WTC11 (cell line): ENCODE results near the gene MCOLN3. TPM values are rescaled to one million over a fixed set of nuclear protein-coding genes. Genes with fewer than 3 reads are reported as not detected.

Experiments used
- ATAC-seq: fragments of 200-7000 bp; cut with Tn5 transposase; 2 replicates; pipeline ENCODE4 v1.10.0; 2021; ENCODE audit warnings: mild to moderate bottlenecking, moderate library complexity
- CTCF ChIA-PET: fragments of 300-600 bp; sonication (Branson Sonifier 250); formaldehyde crosslinking; loops from one replicate; lab custom pipeline; 2021; ENCODE audit warnings: antibody characterized with exemption; lab: Charles Lee
- POLR2A ChIA-PET: fragments of 350-600 bp; sonication (Branson Sonifier 250); formaldehyde crosslinking; loops from one replicate; lab custom pipeline; 2021; ENCODE audit warnings: antibody characterized with exemption; lab: Charles Lee
- DNase-seq: peaks from one replicate; pipeline ENCODE4 v3.0.0; 2021; ENCODE audit warnings: low spot score
- H3K27ac Mint-ChIP-seq: 2 replicates; pipeline ENCODE4 v1.8.0; 2021; ENCODE audit warnings: mixed read lengths
- H3K27me3 Mint-ChIP-seq: 2 replicates; pipeline ENCODE4 v1.8.0; 2021; ENCODE audit warnings: low read depth, mild to moderate bottlenecking, moderate library complexity, mixed read lengths
- H3K36me3 Mint-ChIP-seq: 2 replicates; pipeline ENCODE4 v1.8.0; 2021; ENCODE audit warnings: mixed read lengths
- H3K4me1 Mint-ChIP-seq: 2 replicates; pipeline ENCODE4 v1.8.0; 2022; ENCODE audit warnings: mixed read lengths
- H3K4me3 Mint-ChIP-seq: 2 replicates; pipeline ENCODE4 v1.8.0; 2021; ENCODE audit warnings: mild to moderate bottlenecking, moderate library complexity, mixed read lengths
- H3K9me3 Mint-ChIP-seq: 2 replicates; pipeline ENCODE4 v1.8.0; 2021; ENCODE audit warnings: mixed read lengths
- AR ChIP-seq: fragments of 250-450 bp; sonication (Bioruptor Pico); IDR thresholded peaks from 2 replicates; pipeline ENCODE4 v1.9.0; 2021; ENCODE audit warnings: mild to moderate bottlenecking
- ATF2 ChIP-seq: sonication (generic); formaldehyde crosslinking; IDR thresholded peaks from 2 replicates; pipeline ENCODE4 v1.8.1; 2022; ENCODE audit warnings: low read depth, missing genetic modification reagents, borderline replicate concordance
- CREM ChIP-seq: sonication (generic); formaldehyde crosslinking; IDR thresholded peaks from 2 replicates; pipeline ENCODE4 v1.8.1; 2022; ENCODE audit warnings: mild to moderate bottlenecking, missing genetic modification reagents, moderate library complexity
- FOXK1 ChIP-seq: sonication (generic); formaldehyde crosslinking; IDR thresholded peaks from 2 replicates; pipeline ENCODE4 v1.8.0; 2022; ENCODE audit warnings: mild to moderate bottlenecking, moderate library complexity, missing genetic modification reagents
- FOXP1 ChIP-seq: sonication (generic); formaldehyde crosslinking; IDR thresholded peaks from 2 replicates; pipeline ENCODE4 v1.8.0; 2022; ENCODE audit warnings: missing genetic modification reagents, mild to moderate bottlenecking, moderate library complexity, borderline replicate concordance
- HMGXB4 ChIP-seq: sonication (generic); formaldehyde crosslinking; IDR thresholded peaks from 2 replicates; pipeline ENCODE4 v1.8.1; 2023; ENCODE audit warnings: mild to moderate bottlenecking, moderate library complexity, missing genetic modification reagents
- JAZF1 ChIP-seq: fragments of 250-450 bp; sonication (Bioruptor Pico); IDR thresholded peaks from 2 replicates; pipeline ENCODE4 v1.9.0; 2021; ENCODE audit warnings: moderate library complexity, mild to moderate bottlenecking, inconsistent platforms
- JUN ChIP-seq: sonication (generic); formaldehyde crosslinking; IDR thresholded peaks from 2 replicates; pipeline ENCODE4 v1.8.0; 2023; ENCODE audit warnings: mild to moderate bottlenecking, missing genetic modification reagents
- MYBL2 ChIP-seq: sonication (generic); formaldehyde crosslinking; IDR thresholded peaks from 2 replicates; pipeline ENCODE4 v1.8.1; 2023; ENCODE audit warnings: mild to moderate bottlenecking, moderate library complexity, missing genetic modification reagents
- OVOL2 ChIP-seq: fragments of 250-450 bp; sonication (Bioruptor Pico); IDR thresholded peaks from 2 replicates; pipeline ENCODE4 v1.9.0; 2021; ENCODE audit warnings: mild to moderate bottlenecking, borderline replicate concordance
- USF2 ChIP-seq: sonication (generic); formaldehyde crosslinking; IDR thresholded peaks from 2 replicates; pipeline ENCODE4 v1.8.1; 2023; ENCODE audit warnings: mild to moderate bottlenecking, missing genetic modification reagents, moderate library complexity
- ZNF396 ChIP-seq: fragments of 250-450 bp; sonication (Bioruptor Pico); IDR thresholded peaks from 2 replicates; pipeline ENCODE4 v1.8.0; 2021; ENCODE audit warnings: mild to moderate bottlenecking, moderate library complexity, borderline replicate concordance
- ZNF416 ChIP-seq: fragments of 250-450 bp; sonication (Bioruptor Pico); IDR thresholded peaks from 2 replicates; pipeline ENCODE4 v1.9.0; 2021; ENCODE audit warnings: mild to moderate bottlenecking, inconsistent platforms
- ZNF671 ChIP-seq: fragments of 250-450 bp; sonication (Bioruptor Pico); IDR thresholded peaks from 2 replicates; pipeline ENCODE4 v1.8.0; 2021; ENCODE audit warnings: mild to moderate bottlenecking
- total RNA-seq: library from RNA; stranded (reverse); gene quantifications from 3 replicates; pipeline ENCODE4 v1.2.3, GENCODE V29; 2021
- TF ChIP-seq, protein P1 (sequence below): sonication (generic); formaldehyde crosslinking; IDR thresholded peaks from 2 replicates; pipeline ENCODE4 v1.8.0; 2022; ENCODE audit warnings: mild to moderate bottlenecking, missing genetic modification reagents
- TF ChIP-seq, protein P2 (sequence below): sonication (generic); formaldehyde crosslinking; conservative IDR thresholded peaks from 2 replicates; pipeline ENCODE4 v1.8.1; 2022; ENCODE audit warnings: mild to moderate bottlenecking, missing genetic modification reagents
- TF ChIP-seq, protein P3 (sequence below): fragments of 250-450 bp; sonication (Bioruptor Pico); IDR thresholded peaks from 2 replicates; pipeline ENCODE4 v1.8.0; 2021; ENCODE audit warnings: mild to moderate bottlenecking
- TF ChIP-seq, protein P4 (sequence below): sonication (generic); formaldehyde crosslinking; IDR thresholded peaks from 2 replicates; pipeline ENCODE4 v1.8.1; 2022; ENCODE audit warnings: mild to moderate bottlenecking, moderate library complexity, missing genetic modification reagents

The MCOLN3 gene
- total RNA-seq, 1 experiment from 2014 or later = 6.4 TPM

DNA sequence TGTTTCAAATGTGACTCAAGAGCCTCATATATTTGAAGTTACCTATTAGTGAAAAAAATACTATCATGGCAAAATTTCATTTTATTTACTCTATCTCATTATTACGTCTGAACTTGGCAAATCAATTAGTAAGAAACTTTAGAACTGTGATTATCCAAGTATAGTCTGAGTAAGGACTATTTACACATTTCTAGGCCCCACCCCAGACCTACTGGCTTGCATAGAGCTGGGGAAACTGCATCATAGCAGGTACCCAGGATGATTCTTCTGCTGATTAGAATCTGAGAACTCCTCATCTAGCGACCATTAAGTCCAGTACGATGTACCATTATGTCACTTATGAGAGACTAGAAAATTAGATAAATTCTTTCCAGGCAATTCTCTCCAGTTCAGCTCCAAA is 20.1 kb downstream of the MCOLN3 start (continued):
- TF ChIP-seq HMGXB4 (CRISPR knock-in tag) (no peak), JAZF1 (CRISPR knock-in tag) (no peak), FOXK1 (no peak)
- TF ChIP-seq, protein P1, sequence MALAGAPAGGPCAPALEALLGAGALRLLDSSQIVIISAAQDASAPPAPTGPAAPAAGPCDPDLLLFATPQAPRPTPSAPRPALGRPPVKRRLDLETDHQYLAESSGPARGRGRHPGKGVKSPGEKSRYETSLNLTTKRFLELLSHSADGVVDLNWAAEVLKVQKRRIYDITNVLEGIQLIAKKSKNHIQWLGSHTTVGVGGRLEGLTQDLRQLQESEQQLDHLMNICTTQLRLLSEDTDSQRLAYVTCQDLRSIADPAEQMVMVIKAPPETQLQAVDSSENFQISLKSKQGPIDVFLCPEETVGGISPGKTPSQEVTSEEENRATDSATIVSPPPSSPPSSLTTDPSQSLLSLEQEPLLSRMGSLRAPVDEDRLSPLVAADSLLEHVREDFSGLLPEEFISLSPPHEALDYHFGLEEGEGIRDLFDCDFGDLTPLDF (CRISPR knock-in tag) = no peak

DNA sequence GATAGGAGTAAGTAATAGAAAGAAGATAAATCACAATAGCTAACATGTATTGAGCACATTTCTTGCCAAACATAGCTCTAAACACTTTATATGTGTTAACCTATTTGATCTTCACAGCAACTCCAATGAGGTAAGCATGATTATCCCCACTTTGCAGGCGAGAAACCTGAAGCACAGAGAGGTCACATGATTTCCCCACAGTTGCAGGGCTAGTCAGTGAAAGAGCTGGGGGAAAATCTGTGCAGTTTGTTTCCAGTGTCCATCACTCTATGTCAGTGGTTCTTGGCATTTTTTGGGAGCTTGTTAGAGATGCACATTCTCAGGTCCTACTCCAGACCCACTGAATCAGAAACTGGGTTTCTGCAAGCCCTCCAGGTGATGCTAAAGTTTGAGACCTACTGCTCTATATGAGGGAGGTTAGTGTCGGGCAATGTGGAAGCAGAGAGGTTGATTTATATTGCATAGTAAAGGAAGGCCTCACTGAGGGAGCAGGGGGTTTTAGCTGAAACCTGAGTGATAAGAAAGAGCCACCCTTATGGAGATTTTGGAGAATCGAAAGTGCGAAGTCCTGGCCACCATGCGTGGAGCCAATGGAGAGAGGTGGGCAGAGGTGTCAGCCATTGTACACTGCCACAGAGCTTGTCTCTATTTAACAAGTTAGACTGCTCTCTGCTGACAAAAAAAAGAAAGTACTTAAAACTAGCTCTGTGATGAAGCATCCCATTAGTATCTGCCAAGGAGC is 20.9 kb downstream of the MCOLN3 start:
- Mint-ChIP-seq H3K27ac (no peak overlapping the region), H3K4me1 (no peaks in the 10 kb centered on the region), H3K4me3 (no peak overlapping the region), H3K9me3 (no peaks in the 10 kb centered on the region), H3K36me3 (no peaks in the 10 kb centered on the region)
- peak; percentile 72 for ATAC-seq
- CTCF ChIA-PET = interaction anchor here (0.7 to 4.7 kb wide), 8 partner anchors 9 to 245 kb away, joined by 3 to 90 read pairs (median 4); partner anchors contain the start of gene MCOLN2
- POLR2A ChIA-PET = interaction anchor here (0.7 kb wide), 1 partner anchor 44 kb away, joined by 4 read pairs; no protein-coding TSS in a partner anchor
- TF ChIP-seq CREM (CRISPR knock-in tag) (no peak), FOXK1 (no peak), FOXP1 (CRISPR knock-in tag) (no peak), ZNF396 (CRISPR knock-in tag) (no peak)
- TF ChIP-seq, protein P2, sequence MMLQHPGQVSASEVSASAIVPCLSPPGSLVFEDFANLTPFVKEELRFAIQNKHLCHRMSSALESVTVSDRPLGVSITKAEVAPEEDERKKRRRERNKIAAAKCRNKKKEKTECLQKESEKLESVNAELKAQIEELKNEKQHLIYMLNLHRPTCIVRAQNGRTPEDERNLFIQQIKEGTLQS (CRISPR knock-in tag) = no peak
- TF ChIP-seq, protein P3, sequence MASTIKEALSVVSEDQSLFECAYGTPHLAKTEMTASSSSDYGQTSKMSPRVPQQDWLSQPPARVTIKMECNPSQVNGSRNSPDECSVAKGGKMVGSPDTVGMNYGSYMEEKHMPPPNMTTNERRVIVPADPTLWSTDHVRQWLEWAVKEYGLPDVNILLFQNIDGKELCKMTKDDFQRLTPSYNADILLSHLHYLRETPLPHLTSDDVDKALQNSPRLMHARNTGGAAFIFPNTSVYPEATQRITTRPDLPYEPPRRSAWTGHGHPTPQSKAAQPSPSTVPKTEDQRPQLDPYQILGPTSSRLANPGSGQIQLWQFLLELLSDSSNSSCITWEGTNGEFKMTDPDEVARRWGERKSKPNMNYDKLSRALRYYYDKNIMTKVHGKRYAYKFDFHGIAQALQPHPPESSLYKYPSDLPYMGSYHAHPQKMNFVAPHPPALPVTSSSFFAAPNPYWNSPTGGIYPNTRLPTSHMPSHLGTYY (CRISPR knock-in tag) = no peak
- TF ChIP-seq, all 79 proteins: peak for 0
- no peak for DNase-seq
- no peaks in the 10 kb centered on the region for H3K27me3 Mint-ChIP-seq

DNA sequence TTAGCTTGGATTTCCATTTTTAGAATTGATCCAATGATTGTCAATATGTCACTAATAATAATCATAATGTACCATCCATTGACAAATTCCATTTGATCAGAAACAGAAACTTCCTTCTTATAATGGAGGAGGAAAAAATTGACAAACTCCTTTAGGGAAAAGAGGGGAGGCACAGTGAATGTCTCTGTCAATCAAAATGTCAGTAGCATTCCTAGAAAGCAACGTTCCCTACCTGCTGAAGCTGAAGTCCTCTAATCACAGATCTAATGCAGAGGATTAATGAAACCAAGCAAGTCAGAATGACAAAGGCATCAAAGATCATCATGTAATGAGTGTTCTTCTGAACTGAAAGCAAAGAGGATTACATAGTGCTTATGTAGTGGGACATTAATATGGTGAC is 22.4 kb downstream of the MCOLN3 start:
- Mint-ChIP-seq H3K4me3 (no peak overlapping the region), H3K27me3 (no peaks in the 10 kb centered on the region), H3K4me1 (no peaks in the 10 kb centered on the region), H3K36me3 (no peaks in the 10 kb centered on the region), H3K9me3 (no peaks in the 10 kb centered on the region), H3K27ac (no peak overlapping the region)
- ChIA-PET CTCF (interaction anchor here (4.7 kb wide), 1 partner anchor 82 kb away, joined by 90 read pairs; no protein-coding TSS in a partner anchor), POLR2A (no interaction called here)
- DNase-seq = no peak
- ATAC-seq = no peak
- no peak for TF ChIP-seq AR (CRISPR knock-in tag)
- no peak for TF ChIP-seq USF2
- no peak for TF ChIP-seq MYBL2
- TF ChIP-seq JUN (CRISPR knock-in tag) = no peak
- no peak for TF ChIP-seq ZNF416
- TF ChIP-seq, protein P4, sequence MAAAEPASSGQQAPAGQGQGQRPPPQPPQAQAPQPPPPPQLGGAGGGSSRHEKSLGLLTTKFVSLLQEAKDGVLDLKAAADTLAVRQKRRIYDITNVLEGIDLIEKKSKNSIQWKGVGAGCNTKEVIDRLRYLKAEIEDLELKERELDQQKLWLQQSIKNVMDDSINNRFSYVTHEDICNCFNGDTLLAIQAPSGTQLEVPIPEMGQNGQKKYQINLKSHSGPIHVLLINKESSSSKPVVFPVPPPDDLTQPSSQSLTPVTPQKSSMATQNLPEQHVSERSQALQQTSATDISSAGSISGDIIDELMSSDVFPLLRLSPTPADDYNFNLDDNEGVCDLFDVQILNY (CRISPR knock-in tag) = no peak
- no peak for TF ChIP-seq ZNF671 (CRISPR knock-in tag)
- no peak for TF ChIP-seq ATF2 (CRISPR knock-in tag)
- TF ChIP-seq OVOL2 (CRISPR knock-in tag) = no peak
